H54 (cell line): ENCODE data around the gene NCOR1.
"Not testable (repeated sequence)": the region's sequence is repeated elsewhere in the genome, so short reads cannot be mapped to it uniquely, and the experiment has no call there.

Experiments used
- DNase-seq: peaks from one replicate; pipeline ENCODE4 v3.0.0; 2011; ENCODE audit warnings: low spot score, mixed read lengths; ENCODE audit not compliant: insufficient read length
- FAIRE-seq: peaks from 3 replicates; lab custom pipeline; 2011; peaks lifted over from hg19 to GRCh38; lab: Jason Lieb, UNC
- POLR2A ChIP-seq: IDR thresholded peaks from 2 replicates; pipeline ENCODE4 v1.6.1; 2011; ENCODE audit warnings: low read depth, mild to moderate bottlenecking, low read length

The NCOR1 gene

DNA sequence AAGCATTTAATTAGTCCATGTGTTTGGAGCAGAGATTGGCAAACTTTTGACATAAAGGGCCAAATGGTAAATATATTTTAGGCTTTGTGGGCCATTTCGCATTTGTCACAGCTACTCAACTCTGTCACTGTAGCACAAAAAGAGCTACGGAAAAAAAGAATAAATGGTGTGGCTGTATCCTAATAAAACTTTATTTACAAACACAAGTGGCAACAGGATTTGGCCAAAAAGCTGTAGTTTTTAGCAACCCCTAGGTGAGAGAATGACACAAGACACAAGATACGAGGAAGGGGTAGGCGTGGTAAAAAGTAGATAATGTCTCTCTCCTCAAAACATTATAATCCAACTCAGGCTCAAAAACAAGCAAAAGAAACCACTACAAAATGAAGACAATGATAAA is 149.2 kb downstream of the NCOR1 start:
- TF ChIP-seq POLR2A, result no peak
- FAIRE-seq (no peak), DNase-seq (no peak)

DNA sequence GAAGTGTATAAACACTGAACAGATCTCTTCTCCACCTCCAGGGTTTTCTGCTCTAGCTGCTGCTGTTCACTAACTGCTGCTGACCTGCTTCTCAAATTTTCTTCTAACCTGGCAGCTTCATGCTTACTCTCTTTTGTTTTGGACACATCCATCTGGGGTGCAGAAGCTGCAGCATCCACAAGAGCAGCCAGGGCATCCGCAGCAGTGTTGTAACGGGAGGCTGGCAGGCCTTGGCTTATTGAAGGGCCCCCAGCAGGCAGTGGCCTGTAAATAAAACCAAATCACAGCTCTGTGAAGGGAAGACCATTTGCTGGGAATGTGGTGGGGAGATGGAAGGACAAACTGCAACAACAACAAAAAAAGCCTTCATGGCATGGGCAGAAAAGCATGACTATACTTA is 153.7 kb downstream of the NCOR1 start:
- no peak for DNase-seq
- FAIRE-seq, result no peak
- TF ChIP-seq POLR2A, result no peak

DNA sequence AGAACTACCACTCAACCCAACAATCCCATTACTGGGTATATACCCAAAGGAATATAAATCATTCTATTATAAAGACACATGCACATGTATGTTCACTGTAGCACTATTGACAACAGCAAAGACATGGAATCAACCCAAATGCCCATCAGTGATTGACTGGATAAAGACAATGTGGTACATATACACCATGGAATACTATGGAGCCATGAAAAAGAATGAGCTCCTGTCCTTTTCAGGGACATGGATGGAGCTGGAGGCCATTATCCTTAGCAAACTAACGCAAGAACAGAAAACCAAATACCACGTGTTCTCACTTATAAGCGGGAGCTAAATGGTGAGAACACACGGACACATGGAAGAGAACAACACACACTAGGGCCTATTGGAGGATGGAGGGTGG is 160.2 kb downstream of the NCOR1 start:
- FAIRE-seq, DNase-seq: not testable (repeated sequence)

DNA sequence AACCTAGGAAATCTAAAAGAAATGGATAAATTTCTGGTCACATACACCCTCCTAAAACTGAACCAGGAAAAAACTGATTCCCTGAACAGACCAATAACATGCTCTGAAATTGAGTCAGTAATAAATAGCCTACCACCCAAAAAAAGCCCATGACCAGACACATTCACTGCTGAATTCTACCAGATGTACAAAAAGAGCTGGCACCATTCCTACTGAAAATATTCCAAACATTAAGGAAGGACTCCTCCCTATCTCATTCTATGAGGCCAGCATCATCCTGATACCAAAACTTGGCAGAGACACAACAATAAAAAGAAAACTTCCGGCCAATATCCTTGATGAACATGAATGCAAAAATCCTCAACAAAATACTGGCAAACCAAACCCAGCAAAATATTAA is 162.8 kb downstream of the NCOR1 start:
- TF ChIP-seq POLR2A, result no peak
- DNase-seq (no peak), FAIRE-seq (no peak)

DNA sequence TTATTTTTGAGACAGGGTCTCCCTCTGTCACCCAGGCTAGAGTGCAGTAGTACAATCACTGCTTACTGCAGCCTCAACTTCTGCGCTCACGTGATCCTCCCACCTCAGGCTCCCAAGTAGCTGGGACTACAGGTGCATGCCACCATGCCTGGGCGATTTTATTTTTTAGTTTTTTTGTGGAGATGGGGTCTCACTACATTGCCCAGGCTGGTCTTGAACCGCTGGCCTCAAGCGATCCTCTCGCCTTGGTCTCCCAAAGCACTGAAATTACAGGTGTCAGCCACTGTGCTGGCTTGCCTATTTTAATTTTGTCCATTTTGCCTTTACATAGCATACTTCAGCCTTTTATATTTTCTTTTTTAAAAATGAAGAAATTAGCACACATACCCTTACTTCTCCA is 164.5 kb downstream of the NCOR1 start:
- DNase-seq (no peak), FAIRE-seq (no peak)
- TF ChIP-seq POLR2A, result no peak

DNA sequence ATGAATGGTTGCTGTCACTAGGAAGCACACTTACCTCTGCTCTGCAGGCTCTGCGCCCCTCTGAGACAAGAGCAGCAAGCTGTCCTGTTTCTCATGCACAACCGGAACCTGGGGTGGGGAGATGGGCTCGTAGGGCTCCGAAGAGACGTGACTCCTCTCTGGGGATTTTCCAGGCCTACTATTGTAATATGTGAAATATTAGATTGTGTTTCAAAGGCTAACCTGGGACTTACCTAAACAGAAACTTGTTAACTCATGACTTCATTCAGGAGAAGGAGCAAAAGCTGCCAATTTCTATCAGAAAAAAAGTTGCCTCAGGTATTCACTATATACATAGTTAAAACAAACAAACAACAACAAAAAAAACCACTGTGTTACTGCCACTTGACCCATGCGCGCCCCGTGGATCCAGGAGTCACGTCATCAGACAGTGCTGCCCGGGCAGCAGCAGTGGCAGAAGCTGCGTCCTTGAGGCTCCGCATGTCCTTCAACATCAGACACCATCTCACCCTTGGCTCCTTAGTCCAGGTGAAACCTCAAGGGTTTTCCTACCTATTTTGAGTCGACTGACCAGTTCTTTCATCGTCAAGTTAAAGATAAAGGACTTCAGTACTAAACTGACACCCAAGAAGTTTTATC is 166.4 kb downstream of the NCOR1 start:
- DNase-seq (no peak), FAIRE-seq (no peak)
- TF ChIP-seq POLR2A, result no peak

DNA sequence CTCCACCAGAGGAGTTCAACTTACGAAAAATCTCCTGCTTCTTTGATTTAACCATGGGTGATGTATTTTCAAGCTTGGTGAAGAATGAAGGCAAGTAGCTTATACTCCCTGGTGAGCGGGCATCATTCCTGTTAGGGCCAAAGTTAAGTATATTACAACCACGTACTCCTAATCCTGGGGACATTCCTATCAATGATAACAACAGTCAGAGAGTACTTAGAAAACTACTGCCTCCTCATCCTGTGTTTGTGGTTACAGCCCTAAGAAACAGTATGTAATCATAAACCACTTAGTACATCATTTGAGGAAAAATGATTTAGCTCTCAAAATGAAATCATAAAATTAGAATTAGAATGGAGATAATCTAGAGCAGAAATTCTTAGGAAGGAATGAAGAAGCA is 168.4 kb downstream of the NCOR1 start:
- no peak for DNase-seq
- FAIRE-seq, result no peak
- no peak for TF ChIP-seq POLR2A

DNA sequence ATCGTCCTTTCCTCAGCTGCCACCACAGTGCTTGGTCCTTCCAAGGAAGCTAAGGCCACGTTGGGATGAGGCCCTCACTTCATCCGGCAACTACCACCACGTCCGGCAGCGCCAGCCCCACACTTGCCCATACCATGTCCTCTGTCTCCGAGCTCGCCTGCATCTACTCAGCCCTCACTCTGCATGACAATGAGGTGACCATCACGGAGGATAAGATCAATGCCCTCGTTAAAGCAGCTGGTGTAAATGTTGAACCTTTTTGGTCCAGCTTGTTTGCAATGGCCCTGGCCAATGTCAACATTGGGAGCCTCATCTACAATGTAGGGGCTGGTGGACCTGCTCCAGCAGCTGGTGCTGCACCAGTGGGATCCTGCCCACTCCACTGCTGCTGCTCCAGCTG is 170.8 kb downstream of the NCOR1 start:
- no peak for TF ChIP-seq POLR2A

DNA sequence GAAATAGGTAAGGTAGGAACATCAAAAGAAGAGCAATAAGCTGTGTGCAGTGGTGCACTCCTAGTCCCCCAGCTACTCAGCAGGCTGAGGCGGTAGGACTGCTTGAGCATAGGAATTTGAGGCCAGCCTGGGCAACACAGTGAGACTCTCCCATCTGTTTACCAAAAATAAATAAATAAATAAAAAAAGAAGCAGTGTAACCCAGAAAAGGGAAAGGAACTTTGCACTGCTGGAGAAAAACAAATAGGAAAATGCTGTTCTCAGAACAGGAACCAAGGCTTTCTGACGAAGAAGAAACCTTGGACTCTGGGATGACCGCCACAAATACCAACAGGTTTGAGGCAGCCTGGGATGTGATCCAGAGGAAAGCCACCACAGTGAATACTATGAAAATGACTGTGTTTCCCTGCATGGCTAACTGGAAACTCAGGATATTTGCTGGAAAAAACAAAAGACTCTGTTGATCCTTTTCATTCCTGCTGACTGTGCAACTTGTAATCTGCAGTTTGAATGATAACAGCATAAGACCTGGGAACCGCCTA is 174.6 kb downstream of the NCOR1 start:
- no peak for TF ChIP-seq POLR2A
- DNase-seq (no peak), FAIRE-seq (no peak)

More for the DNA sequence above, 170.8 kb downstream of the NCOR1 start:
- DNase-seq (no peak), FAIRE-seq (no peak)

DNA sequence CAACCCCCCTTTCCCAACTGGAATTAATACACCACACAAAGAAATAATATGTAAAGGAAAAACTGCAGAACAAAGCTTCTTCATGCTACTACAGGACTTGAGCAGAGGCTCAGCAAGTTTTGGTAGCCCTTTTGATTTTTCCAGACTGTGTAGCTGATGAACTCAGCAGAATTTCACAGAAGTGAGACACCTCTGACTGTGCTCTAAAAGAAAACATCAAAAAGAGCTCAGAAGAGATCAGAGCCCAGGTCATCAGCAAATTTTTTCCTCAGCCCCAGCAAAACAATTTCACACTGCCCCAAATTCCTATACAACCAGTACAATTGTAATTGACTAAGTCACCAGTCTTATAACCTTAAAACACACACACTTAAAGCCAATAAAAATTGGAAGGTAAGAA is 177.7 kb downstream of the NCOR1 start:
- no peak for DNase-seq
- no peak for TF ChIP-seq POLR2A
- peak; percentile 71 for FAIRE-seq

DNA sequence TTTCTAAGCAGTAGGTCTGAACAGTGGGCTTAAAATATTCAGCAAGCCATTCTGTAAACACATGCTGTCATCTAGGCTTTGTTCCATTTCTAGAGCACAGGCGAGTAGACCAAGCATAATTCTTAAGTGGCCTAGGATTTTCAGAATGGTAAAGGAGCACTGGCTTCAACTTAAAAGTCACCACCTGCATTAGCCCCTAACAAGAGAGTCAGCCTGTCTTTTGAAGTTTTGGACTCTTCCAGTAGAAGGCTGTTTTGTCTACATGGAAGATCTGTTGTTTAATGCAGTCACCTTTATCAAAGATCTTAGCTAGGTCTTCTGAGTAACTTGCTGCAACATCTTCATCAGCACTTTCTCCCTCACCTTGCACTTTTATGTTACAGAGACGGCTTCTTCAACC is 179.1 kb downstream of the NCOR1 start:
- no peak for TF ChIP-seq POLR2A
- FAIRE-seq, result no peak
- no peak for DNase-seq

DNA sequence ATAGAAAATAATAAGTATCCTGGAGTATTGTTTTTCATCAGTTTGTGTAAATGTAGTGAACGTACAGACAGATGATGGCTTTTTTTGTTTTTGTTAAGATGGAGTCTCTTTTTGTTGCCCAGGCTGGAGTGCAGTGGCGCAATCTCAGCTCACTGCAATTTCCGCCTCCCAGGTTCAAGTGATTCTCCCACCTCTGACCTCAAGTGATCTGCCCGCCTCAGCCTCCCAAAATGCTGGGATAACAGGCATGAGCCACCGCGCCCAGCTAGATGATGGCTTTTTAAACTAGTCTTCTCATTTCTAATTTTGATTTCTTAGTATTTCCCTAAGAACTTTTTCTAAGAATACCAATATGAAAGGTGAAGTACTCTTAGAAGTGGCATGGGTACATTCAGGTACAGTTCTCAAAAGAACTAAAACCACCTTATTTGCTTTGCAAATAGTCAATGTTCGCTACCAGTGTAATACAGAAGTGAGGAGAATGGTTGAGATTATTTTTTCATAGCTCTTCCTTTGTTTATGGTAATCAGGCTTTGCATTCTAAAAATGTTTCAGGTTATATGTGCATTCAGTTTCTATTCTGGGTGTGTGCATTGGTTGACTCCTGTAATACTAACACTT is 181.5 kb downstream of the NCOR1 start:
- FAIRE-seq (no peak), DNase-seq (no peak)
- no peak for TF ChIP-seq POLR2A

DNA sequence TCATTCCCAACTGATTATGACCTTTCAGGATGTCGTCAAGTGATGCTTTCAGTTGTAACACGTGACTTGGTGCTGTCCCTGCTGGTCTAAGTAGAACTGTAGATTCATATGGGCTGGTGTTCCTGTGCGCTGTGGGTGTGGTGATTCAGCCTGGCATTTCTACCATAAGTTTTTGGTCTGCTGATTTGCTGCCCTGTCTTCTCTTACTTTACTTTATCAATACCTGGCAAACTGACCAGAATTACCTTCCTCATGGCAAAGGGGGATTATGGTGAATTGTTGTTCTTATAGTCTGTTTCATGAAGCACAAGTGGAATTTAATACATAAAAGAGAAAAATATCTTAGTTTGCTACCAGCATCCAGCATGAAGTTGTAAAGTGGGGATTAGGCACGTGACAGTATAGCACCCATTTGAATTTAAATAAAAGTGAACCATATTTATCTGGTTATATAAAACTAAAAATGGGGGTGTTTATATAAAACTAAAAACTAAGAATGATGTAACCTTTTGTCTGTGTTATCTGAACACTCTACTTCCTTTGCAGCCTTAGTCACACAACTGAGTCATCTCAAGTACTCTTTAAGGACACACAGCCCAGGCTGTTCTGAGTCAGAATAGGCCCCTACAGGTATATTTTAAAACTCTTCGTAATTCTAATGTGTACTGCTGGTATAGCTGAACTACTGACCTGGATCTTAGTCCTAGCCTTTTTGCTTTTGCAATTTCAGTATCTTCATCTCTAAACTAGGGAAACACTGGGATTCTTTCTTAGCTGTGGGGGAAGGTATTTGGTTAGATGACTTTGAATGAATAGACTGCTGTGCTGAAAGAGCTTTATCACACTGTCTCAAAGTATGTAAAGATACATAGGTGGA is 187.4 kb downstream of the NCOR1 start:
- no peak for TF ChIP-seq POLR2A
- peak; percentile 45 for DNase-seq
- FAIRE-seq, result peak; percentile 98

DNA sequence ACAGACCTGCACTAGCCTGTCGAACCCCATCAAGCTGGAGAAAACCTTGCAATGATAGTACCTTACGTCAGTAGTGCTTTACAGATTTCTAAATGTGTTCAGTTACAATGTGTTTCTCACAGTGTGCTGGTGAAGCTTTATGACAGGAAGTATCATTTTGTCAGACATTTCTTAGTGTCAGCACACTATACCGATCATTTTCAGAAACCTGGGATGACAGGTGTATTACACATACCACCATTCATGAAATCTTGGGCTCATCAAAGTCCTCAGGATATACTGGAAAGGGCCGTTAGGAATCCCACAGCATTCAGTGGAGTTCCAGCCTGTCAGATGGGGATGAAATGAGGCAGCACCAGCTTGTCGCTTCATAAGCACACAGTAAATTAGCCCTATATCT is 188.4 kb downstream of the NCOR1 start:
- peak; percentile 57 for FAIRE-seq
- no peak for TF ChIP-seq POLR2A
- DNase-seq, result no peak
